ENCODE measurements around the gene P2RX7.

The P2RX7 gene

DNA sequence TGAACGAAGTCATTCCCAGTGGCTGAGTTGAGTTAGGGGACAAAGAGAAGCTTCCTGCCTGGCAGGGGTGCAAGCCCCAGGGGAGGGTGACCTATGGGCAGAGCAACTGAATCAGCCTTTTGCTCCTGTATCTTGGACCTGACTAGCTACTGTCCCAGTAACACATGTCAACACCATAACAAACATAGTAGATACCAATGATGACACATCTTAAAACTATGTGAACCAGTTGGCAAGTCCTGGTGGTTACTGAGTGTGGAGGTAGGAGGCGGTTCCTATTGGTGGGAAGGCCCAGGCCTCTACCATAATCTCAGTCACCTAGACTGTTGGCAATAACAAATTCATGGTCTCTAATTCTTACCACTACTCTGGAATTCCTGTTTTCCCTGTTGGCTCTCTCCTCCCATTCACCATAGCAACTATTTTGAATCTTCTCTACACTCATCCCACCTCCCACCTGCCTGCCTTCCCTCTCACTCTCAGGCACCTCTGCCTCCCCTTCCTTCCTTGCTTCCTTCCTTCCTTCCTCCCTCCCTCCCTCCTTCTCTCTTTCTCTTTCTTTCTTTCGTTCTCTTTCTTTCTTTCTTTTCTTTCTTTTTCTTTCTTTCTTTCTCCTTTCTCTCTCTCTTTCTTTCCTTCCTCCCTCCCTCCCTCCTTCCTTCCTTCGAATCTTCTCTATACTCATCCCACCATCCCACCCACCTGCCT lies 8.1 kb upstream of the P2RX7 start:
- H3K4me3 ChIP-seq (ENCODE audit: low read depth, low read length) = no peak overlapping the region
- TF ChIP-seq, protein P1, sequence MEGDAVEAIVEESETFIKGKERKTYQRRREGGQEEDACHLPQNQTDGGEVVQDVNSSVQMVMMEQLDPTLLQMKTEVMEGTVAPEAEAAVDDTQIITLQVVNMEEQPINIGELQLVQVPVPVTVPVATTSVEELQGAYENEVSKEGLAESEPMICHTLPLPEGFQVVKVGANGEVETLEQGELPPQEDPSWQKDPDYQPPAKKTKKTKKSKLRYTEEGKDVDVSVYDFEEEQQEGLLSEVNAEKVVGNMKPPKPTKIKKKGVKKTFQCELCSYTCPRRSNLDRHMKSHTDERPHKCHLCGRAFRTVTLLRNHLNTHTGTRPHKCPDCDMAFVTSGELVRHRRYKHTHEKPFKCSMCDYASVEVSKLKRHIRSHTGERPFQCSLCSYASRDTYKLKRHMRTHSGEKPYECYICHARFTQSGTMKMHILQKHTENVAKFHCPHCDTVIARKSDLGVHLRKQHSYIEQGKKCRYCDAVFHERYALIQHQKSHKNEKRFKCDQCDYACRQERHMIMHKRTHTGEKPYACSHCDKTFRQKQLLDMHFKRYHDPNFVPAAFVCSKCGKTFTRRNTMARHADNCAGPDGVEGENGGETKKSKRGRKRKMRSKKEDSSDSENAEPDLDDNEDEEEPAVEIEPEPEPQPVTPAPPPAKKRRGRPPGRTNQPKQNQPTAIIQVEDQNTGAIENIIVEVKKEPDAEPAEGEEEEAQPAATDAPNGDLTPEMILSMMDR (IDR thresholded peaks at IDR 0.05; ENCODE audit: borderline replicate concordance, insufficient read depth, low read depth, low read length) = no peak

DNA sequence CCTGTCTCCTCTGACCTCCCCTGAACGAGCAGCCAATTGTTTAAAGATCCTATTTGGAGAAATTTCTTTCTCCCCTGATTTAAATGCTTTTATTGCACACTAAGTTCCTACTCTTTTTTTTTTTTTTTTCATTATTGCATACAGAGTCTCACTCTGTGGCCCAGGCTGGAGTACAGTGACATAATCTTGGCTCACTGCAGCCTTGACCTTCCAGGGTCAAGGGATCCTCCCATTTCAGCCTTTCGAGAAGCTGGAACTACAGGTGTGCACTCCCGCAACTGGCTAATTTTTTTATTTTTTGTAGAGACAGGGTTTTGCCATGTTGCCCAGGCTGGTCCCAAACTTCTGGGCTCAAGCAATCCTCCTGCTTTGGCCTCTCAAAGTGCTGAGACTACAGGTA lies 5.2 kb upstream of the P2RX7 start:
- H3K4me3 ChIP-seq (ENCODE audit: low read depth, low read length) = no peak overlapping the region
- TF ChIP-seq, protein P1 (IDR thresholded peaks at IDR 0.05; ENCODE audit: borderline replicate concordance, insufficient read depth, low read depth, low read length) = no peak

DNA sequence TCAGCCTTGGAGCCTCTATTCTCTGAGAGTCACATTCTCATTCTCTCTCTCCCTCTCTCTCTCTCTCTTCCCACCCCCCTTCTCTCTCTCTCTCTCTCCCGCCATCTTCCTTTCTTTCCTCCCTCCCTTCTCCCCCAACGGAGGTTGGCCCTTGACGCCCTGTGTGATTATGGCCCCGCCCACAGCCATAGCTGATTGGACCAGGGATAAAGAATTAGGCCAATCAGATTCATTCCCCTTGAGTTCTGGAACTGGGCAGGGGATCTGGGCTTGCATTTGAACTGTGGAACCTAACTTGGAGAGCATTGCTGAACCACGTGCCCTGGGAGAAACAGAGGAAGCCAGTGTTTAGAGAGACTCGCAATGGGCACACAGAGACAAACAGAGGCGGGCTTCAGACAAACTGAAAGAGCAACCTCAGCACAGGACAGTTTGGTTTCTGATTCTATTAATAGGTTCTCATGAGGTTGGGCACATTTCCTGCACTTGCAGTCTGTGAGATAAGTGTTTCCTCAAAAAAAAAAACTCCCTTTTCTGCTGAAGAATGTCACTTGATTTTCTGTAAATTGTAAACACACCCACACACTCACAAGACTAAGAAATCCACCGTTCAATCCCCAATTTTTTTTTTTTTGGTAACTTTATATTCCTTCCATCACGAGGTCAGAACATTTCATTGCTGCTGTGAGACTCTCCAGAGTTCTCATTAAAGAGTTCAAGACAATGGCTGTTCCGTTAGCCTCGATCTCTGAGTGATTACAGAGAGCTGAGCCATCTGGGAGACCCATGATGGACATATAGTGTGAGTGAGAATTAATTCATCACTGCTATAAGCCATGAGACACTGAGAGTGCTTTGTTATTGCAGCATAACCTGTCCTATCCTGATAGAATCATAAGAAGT lies 3.5 kb upstream of the P2RX7 start:
- H3K4me3 ChIP-seq (ENCODE audit: low read depth, low read length) = no peak overlapping the region
- TF ChIP-seq, protein P1 (IDR thresholded peaks at IDR 0.05; ENCODE audit: borderline replicate concordance, insufficient read depth, low read depth, low read length) = no peak

DNA sequence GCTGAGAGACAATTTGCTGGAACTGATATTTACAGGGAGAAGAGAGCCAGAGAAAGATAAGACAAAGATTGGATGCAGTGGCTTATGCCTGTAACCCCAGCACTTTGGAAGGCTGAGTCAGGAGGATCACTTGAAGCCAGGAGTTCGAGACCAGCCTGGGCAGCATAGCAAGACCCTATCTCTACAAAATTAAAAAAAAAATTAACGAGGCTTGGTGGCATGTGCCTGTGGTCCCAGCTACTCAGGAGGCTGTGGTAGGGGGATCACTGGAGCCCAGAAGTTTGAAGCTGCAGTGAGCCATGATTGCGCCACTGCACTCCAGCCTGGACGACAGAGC lies 2.9 kb upstream of the P2RX7 start:
- TF ChIP-seq, protein P1 (IDR thresholded peaks at IDR 0.05; ENCODE audit: borderline replicate concordance, insufficient read depth, low read depth, low read length) = no peak
- H3K4me3 ChIP-seq (ENCODE audit: low read depth, low read length) = no peak overlapping the region

DNA sequence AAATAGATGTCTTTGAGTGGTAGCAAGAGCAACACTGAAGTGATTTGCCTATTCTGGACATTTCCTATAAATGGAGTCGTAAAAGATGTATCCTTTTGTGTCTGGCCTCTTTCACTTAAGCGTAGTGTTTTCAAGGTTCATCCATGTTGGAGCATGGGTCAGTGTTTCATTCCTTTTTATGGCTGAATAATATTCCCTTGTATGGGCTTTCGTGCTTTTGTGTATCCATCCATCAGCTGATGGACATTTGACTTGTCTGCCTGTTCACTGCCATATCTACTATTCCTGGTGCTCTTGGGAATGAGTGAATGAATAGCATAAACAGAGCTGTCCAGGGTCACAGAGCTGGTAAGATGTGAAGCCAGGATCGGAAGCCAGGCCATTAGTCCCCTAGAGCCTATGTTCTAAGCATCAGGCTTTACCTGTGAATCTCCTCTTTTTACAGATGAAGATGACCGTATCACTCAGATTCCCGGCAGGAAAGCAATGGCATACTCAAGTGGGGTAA lies 1.8 kb upstream of the P2RX7 start:
- TF ChIP-seq, protein P1 (IDR thresholded peaks at IDR 0.05; ENCODE audit: borderline replicate concordance, insufficient read depth, low read depth, low read length) = no peak
- H3K4me3 ChIP-seq (ENCODE audit: low read depth, low read length) = no peak overlapping the region

DNA sequence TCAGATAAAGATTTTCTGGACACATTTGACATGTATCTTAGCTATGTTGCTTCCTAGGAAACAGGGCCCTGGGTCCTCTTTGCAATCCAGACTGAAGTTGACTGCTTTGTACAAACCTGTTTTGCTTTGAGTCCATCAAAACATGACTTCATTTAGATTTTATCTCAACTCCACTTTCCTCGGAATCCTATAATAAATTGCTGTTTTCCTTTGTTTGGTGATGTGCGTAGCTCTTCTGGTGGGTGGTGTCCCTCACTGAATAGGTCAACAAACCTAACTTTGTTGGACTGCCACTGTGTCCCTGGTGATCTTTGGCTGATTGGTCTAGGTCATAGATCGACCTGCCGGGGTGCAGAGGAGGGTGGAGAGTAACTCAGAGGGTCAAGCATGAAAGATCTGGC lies 735 bp upstream of the P2RX7 start:
- H3K4me3 ChIP-seq (ENCODE audit: low read depth, low read length) = no peak overlapping the region
- TF ChIP-seq, protein P1 (IDR thresholded peaks at IDR 0.05; ENCODE audit: borderline replicate concordance, insufficient read depth, low read depth, low read length) = no peak

Data from GM12875 (cell line).